Naive thymus-derived CD4-positive, alpha-beta T cell (primary cell): ENCODE measurements around the gene HUS1. TPM values are rescaled to one million over a fixed set of nuclear protein-coding genes. Genes with fewer than 3 reads are reported as not detected.

Source experiments
- ATAC-seq: fragments of 150-1000 bp; cut with Tn5 transposase; 2 replicates; pipeline ENCODE4 v1.10.0; 2021; ENCODE audit warnings: mild to moderate bottlenecking, moderate library complexity
- CTCF ChIA-PET: fragments of 350-600 bp; sonication (Branson Sonifier 250); formaldehyde crosslinking; loops from one replicate; lab custom pipeline; 2021; ENCODE audit warnings: antibody characterized with exemption; lab: Charles Lee
- POLR2A ChIA-PET: fragments of 350-600 bp; sonication (Branson Sonifier 250); formaldehyde crosslinking; loops from one replicate; lab custom pipeline; 2021; ENCODE audit warnings: antibody characterized with exemption, inconsistent platforms; lab: Charles Lee
- DNase-seq, 9 donors: peaks; one replicate each; pipeline versions ENCODE4 v3.0.0 to v3.0.0-alpha.2; 2020 to 2022; ENCODE audit warnings: mixed read lengths in 1 of 9
- H3K27ac ChIP-seq: one replicate; pipeline ENCODE4 v1.7.0; 2013; ENCODE audit warnings: mild to moderate bottlenecking, low read depth, low read length, moderate library complexity
- H3K27me3 ChIP-seq, 2 donors: one replicate each; pipeline ENCODE4 v1.7.0; 2013; ENCODE audit warnings: low read length in 2 of 2, mild to moderate bottlenecking in 2 of 2, moderate library complexity in 2 of 2; ENCODE audit not compliant: control insufficient read depth in 2 of 2, insufficient read depth in 2 of 2
- H3K36me3 ChIP-seq, 3 experiments: 1 replicate in 2 of 3; 2 replicates in 1 of 3; pipeline ENCODE4 v1.7.0; 2013; ENCODE audit warnings: low read length in 3 of 3, mild to moderate bottlenecking in 3 of 3, moderate library complexity in 1 of 3; ENCODE audit not compliant: insufficient read depth in 3 of 3, control insufficient read depth in 2 of 3
- H3K4me1 ChIP-seq, 2 donors: one replicate each; pipeline ENCODE4 v1.7.0; 2013; ENCODE audit warnings: low read length in 2 of 2, mild to moderate bottlenecking in 2 of 2, moderate library complexity in 1 of 2; ENCODE audit not compliant: control insufficient read depth in 2 of 2, insufficient read depth in 2 of 2
- H3K4me3 ChIP-seq: 2 replicates; pipeline ENCODE4 v1.7.0; 2013; ENCODE audit warnings: mild to moderate bottlenecking, low read length
- H3K9me3 ChIP-seq, 3 experiments: 1 replicate in 2 of 3; 2 replicates in 1 of 3; pipeline ENCODE4 v1.7.0; 2013; ENCODE audit warnings: low read length in 3 of 3; ENCODE audit not compliant: control insufficient read depth in 2 of 3
- H3K27ac Mint-ChIP-seq, 9 donors: one replicate each; pipeline ENCODE4 v1.8.0; 2020 to 2022; ENCODE audit warnings: mixed read lengths in 9 of 9, mild to moderate bottlenecking in 8 of 9, moderate library complexity in 5 of 9, inconsistent platforms in 2 of 9
- H3K27me3 Mint-ChIP-seq, 5 donors: one replicate each; pipeline ENCODE4 v1.8.0; 2021 to 2022; ENCODE audit warnings: mixed read lengths in 5 of 5, mild to moderate bottlenecking in 1 of 5
- H3K36me3 Mint-ChIP-seq, 5 donors: one replicate each; pipeline ENCODE4 v1.8.0; 2020 to 2022; ENCODE audit warnings: mixed read lengths in 5 of 5, mild to moderate bottlenecking in 3 of 5, inconsistent platforms in 1 of 5
- H3K4me1 Mint-ChIP-seq, 7 donors: one replicate each; pipeline ENCODE4 v1.8.0; 2020 to 2022; ENCODE audit warnings: mixed read lengths in 7 of 7, mild to moderate bottlenecking in 3 of 7, inconsistent platforms in 1 of 7
- H3K4me3 Mint-ChIP-seq, 10 donors: one replicate each; pipeline ENCODE4 v1.8.0; 2020 to 2022; ENCODE audit warnings: mild to moderate bottlenecking in 10 of 10, mixed read lengths in 10 of 10, moderate library complexity in 6 of 10, inconsistent platforms in 2 of 10
- H3K9me3 Mint-ChIP-seq, 11 donors: one replicate each; pipeline ENCODE4 v1.8.0; 2020 to 2022; ENCODE audit warnings: mixed read lengths in 11 of 11, mild to moderate bottlenecking in 4 of 11, inconsistent platforms in 1 of 11, moderate library complexity in 1 of 11
- intact Hi-C, 2 donors: fragments of 100-400 bp; cut with micrococcal nuclease; formaldehyde crosslinking; loops; one replicate each; pipeline ENCODE4 v1.15.1; 2023
- polyA plus RNA-seq, 2 donors: library from polyadenylated mRNA; unstranded; fragments of 300-500 nt; fragmentation: Illumina TruSeq; gene quantifications; one replicate each; pipeline ENCODE4 v1.2.3, GENCODE V29; 2021
- total RNA-seq, 6 experiments: library from RNA in 5 of 6; stranded (reverse) in 5 of 6; gene quantifications; 1 replicate in 5 of 6; 2 replicates in 1 of 6; pipeline ENCODE4 v1.2.3 and lab custom pipeline; 2021 to 2026

HUS1 gene
- total and polyA plus RNA-seq, 7 experiments from 2014 or later = 36.1 to 84.0 (median 67.6) TPM

DNA sequence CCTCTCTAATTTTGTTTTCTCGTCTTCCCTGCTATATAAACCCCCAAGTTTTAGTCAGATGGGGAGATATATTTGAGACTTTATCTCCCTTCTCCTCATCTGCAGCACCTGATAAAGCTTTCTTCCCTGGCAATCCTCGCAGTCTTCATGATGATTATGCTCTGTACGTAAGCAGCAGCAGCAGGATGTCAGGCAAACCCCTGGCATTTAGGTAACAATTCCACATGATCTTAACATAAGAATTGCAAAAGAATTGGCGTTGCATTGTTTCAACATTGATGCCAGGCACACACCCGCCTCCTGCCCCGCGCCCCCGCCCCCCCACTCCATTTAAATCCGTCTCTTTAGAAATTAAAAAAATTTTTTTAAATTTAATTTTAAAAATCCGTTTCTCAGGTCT is 37.3 kb downstream of the HUS1 start:
- Mint-ChIP-seq H3K4me1 (peaks cover 0 to 10% (median 0%) of the 10 kb centered on the region in 7 donors), H3K4me3 (no peak overlapping the region), H3K27me3 (no peaks in the 10 kb centered on the region), H3K9me3 (no peaks in the 10 kb centered on the region), H3K27ac (no peak overlapping the region), H3K36me3 (no peaks in the 10 kb centered on the region)
- Histone ChIP-seq H3K36me3 (no peaks in the 10 kb centered on the region), H3K4me1 (no peaks in the 10 kb centered on the region), H3K4me3 (no peak overlapping the region), H3K27me3 (no peaks in the 10 kb centered on the region), H3K27ac (no peak overlapping the region), H3K9me3 (no peaks in the 10 kb centered on the region)
- CTCF ChIA-PET = no interaction called here
- ATAC-seq = no peak
- intact Hi-C loops = loop anchor here (10.0 kb wide), 3 partner anchors 773 to 1263 kb away; no protein-coding TSS in a partner anchor
- DNase-seq = no peak
- POLR2A ChIA-PET = no interaction called here

DNA sequence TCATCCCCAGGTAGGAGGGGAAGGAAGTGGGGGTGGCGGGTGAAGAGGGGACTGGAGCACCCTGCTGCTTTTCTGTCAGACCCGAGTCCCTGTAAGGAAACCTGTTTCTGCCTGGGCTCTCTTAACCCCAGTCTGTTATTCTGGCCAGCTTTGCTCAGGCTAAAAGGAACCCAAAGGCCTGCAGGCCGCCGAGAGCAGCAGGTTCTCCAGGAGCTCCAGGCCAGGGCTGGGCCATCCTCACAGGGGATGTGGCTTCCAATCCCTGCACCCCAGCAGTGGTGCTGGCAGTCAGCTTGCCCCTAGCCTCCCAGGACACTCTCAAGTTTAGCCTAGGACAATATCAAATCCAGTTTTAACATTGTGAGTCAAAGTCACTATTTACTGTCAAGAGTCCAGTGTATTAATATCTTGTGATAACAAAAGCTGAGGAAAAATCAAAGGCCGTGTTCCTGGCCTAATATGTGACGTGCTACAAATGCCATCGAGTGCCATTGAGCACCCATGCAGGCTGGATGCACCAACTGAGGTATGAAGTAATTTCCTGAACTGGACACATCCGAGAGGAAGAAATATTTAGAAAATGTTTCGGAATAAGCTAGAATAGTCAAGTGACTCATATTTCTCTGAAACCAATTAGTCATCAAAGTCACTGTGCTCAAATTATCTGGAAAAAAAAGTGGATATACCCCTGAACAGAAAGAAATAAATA is 38.1 kb downstream of the HUS1 start:
- Mint-ChIP-seq H3K27ac (no peak overlapping the region), H3K27me3 (no peaks in the 10 kb centered on the region), H3K36me3 (no peaks in the 10 kb centered on the region), H3K9me3 (no peaks in the 10 kb centered on the region), H3K4me1 (peaks cover 0 to 10% (median 0%) of the 10 kb centered on the region in 7 donors), H3K4me3 (no peak overlapping the region)
- no peak overlapping the region for H3K4me3 ChIP-seq
- H3K27ac ChIP-seq = no peak overlapping the region
- ChIA-PET POLR2A (no interaction called here), CTCF (no interaction called here)
- intact Hi-C loops = loop anchor here (10.0 kb wide), 3 partner anchors 774 to 1264 kb away; no protein-coding TSS in a partner anchor
- H3K9me3 ChIP-seq = no peaks in the 10 kb centered on the region
- DNase-seq (no peak), ATAC-seq (peak; percentile 62)
- H3K36me3 ChIP-seq = no peaks in the 10 kb centered on the region
- no peaks in the 10 kb centered on the region for H3K4me1 ChIP-seq
- H3K27me3 ChIP-seq = no peaks in the 10 kb centered on the region

DNA sequence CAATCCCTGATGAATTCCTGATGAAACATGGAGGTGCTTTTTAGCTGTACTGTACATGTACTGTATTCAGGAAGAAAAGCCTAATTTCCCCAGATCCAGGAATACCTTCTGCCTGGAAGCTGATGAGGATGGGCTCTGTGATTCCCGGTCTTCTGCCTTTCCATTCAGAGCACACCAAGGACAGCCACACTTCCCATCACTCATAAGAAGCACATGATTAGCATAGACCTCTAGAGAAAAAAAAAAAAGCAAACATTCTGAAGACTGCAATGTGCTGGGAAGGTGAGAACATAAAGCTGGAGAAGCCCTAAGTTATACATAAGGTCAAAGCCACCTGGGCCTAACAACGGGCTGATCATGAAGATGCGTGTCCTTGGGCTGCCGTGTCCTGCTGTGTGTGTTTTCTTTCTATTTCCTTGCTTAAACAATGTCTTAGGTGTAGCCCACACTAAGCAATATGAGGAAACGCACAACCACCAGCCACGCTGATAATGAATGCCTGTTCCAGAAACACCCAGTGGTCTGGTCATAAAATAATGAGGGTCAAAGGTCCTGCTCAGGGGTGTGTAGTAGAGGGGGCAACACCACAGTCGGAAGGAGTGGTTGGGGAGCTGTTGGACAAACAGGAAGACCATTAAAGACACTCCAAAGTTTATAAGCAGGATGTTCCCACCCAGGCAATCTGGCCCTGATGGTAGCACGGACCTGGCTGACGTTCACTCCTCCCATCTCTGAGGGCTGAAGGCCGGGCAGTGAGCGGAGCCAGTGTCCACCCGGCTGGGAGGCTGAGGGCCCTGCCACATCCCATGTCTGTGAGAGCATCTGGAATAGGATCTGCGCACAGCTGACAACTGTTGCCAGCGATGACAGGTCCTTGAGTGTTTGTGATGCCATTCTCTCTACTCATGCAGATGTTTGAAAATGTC is 39.1 kb downstream of the HUS1 start:
- H3K9me3 ChIP-seq = no peaks in the 10 kb centered on the region
- intact Hi-C loops = loop anchor here (10.0 kb wide), 3 partner anchors 774 to 1264 kb away; no protein-coding TSS in a partner anchor
- CTCF ChIA-PET = interaction anchor here (0.9 kb wide), 1 partner anchor 192 kb away, joined by 3 read pairs; no protein-coding TSS in a partner anchor
- Mint-ChIP-seq H3K4me1 (peaks cover 0 to 10% (median 0%) of the 10 kb centered on the region in 7 donors), H3K4me3 (no peak overlapping the region), H3K9me3 (no peaks in the 10 kb centered on the region), H3K36me3 (no peaks in the 10 kb centered on the region), H3K27me3 (no peaks in the 10 kb centered on the region), H3K27ac (no peak overlapping the region)
- no peaks in the 10 kb centered on the region for H3K27me3 ChIP-seq
- DNase-seq = no peak
- no peaks in the 10 kb centered on the region for H3K36me3 ChIP-seq
- H3K4me1 ChIP-seq = no peaks in the 10 kb centered on the region
- H3K4me3 ChIP-seq = no peak overlapping the region
- POLR2A ChIA-PET = no interaction called here
- H3K27ac ChIP-seq = no peak overlapping the region
- ATAC-seq = no peak

DNA sequence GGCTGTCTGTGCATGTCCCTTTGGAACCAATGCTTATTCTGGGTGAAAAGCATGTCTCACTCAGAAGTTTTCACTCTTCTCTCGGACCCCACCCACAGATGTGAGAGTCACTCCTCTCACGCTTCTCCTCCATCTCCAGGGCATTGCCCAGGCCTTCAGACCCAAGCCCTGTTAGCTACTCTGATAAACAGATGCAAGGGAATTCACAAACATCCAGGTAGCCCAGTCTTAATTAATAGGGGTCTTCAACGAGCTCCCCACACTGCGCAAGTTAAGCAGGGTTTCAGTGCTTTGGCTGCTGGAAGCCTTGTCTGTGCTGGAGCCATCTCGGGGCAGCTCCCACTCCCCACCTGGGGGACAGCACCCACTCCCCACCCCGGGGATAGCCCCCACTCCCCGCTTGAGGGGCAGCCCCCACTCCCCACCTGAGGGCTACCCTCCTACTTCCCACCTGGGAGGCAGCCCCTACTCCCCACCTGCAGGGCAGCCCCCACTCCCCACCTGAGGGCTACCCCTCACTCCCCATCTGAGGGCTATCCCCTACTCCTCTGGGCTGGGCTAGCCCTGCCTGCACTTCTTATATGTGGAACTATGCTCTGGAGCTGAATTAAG is 39.9 kb downstream of the HUS1 start:
- no peaks in the 10 kb centered on the region for H3K36me3 ChIP-seq
- no peaks in the 10 kb centered on the region for H3K4me1 ChIP-seq
- Mint-ChIP-seq H3K27me3 (no peaks in the 10 kb centered on the region), H3K36me3 (no peaks in the 10 kb centered on the region), H3K9me3 (no peaks in the 10 kb centered on the region), H3K4me3 (no peak overlapping the region), H3K27ac (no peak overlapping the region), H3K4me1 (peaks cover 0 to 10% (median 0%) of the 10 kb centered on the region in 7 donors)
- H3K27ac ChIP-seq = no peak overlapping the region
- ChIA-PET CTCF (interaction anchor here (0.9 kb wide), 1 partner anchor 193 kb away, joined by 3 read pairs; no protein-coding TSS in a partner anchor), POLR2A (no interaction called here)
- no peaks in the 10 kb centered on the region for H3K9me3 ChIP-seq
- H3K27me3 ChIP-seq = no peaks in the 10 kb centered on the region
- intact Hi-C loops = loop anchor here (10.0 kb wide), 3 partner anchors 775 to 1265 kb away; no protein-coding TSS in a partner anchor
- H3K4me3 ChIP-seq = no peak overlapping the region
- DNase-seq = no peak
- no peak for ATAC-seq

DNA sequence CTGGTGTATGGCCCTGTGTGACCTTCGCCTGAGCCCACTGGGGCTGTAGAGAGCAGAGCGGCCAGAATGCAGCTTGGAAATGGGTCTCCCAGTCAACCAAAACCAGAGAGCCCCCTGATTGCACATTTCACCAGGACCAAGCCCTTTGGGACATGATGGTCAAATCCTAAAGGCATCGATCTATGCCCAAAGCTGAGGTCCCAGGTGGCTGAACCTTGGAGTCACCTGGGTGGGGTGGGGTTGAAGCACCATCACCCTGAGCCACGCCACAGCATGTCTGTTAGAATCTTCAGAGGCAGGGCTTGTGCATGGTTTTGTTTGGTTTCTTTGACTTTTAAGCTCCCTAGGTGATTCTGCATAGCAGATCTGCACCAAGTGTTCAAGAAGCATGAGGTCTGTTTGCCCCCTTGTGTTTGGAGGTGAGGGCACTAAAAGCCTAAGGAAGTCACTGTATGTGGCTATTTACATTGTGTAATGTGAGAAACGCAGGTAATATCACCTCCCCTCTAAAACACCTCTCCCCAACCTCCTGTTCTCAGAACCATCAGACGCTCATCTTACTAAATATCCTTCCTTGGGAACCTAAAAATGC is 40.7 kb downstream of the HUS1 start:
- peaks cover 0 to 6% (median 0%) of the 10 kb centered on the region in 5 donors for H3K36me3 Mint-ChIP-seq
- ChIA-PET CTCF (no interaction called here), POLR2A (no interaction called here)
- no peak overlapping the region for H3K27ac Mint-ChIP-seq
- intact Hi-C loops = no loop called here
- Histone ChIP-seq H3K4me3 (no peak overlapping the region), H3K4me1 (no peaks in the 10 kb centered on the region), H3K9me3 (no peaks in the 10 kb centered on the region), H3K27ac (no peak overlapping the region), H3K27me3 (no peaks in the 10 kb centered on the region), H3K36me3 (no peaks in the 10 kb centered on the region)
- DNase-seq (no peak), ATAC-seq (no peak)
- peaks cover 0 to 10% (median 0%) of the 10 kb centered on the region in 7 donors for H3K4me1 Mint-ChIP-seq
- no peaks in the 10 kb centered on the region for H3K27me3 Mint-ChIP-seq
- H3K9me3 Mint-ChIP-seq = no peaks in the 10 kb centered on the region
- no peak overlapping the region for H3K4me3 Mint-ChIP-seq
